GM18951 (cell line): ENCODE measurements around the gene USP10.

Source experiments
- POLR2A ChIP-seq: IDR thresholded peaks from 4 replicates; pipeline ENCODE4 v1.6.1; 2011; ENCODE audit warnings: mild to moderate bottlenecking; ENCODE audit not compliant: insufficient read length, insufficient read depth; ENCODE audit errors: extremely low read depth
- in situ Hi-C: fragments of 300-500 bp; cut with MboI; formaldehyde crosslinking; loops from one replicate; pipeline ENCODE4 v1.12.0; 2022; ENCODE audit warnings: low sequenced_read_pairs, mixed read lengths, inconsistent platforms; ENCODE audit not compliant: unreplicated experiment

Gene USP10

DNA sequence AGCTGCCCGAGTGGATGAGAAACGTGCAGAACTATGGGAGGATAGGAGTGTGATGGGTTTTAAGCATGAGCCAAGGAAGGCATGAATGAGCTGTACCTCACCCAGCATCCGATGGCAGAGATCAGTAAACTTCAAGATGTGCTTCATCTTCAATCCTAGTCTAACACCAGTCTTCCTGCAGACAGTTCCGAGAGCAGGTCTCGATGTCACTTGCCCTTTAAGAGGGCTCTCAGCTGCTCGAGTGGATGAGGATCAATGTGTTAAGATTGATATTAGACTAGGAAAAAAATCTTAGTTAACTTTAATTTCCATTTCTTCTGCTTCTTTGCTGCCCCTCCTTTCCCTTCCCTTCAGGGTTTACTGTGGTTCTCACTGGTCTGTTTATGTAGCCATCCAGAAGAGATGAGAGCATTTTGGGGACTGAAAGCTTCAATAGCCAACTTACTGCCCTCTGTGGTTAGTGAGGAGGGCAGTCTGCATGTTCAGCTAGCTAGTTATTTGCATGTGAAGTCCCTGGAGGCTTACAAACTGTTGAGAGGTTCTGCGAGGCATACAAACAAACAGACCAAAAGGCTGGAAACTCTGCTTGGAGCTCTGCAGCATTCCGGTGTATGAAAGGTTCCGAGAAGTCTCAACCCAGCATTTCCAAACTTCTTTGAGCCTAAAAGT lies 36.2 kb upstream of the USP10 start:
- in situ Hi-C loops: no loop called here

DNA sequence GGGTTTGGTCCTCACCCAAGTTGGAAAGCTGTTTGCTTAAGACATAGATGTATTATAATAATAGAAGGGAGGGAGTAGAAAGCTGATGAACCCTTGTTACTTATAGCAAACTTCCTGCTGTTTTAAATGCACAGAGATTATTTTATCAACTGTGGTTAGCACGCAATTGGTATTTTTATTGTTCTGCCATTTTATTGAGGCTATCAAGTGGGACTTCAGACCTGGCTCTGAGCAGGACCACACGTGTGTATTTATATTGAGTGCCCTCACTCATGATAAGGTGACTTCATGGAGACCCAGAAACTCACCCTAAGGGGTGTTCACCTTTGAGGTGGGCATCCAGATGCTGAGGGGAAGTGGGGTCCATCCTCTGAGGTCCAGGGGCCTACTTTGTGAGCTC lies 34.4 kb upstream of the USP10 start:
- in situ Hi-C loops: loop anchor here (5.0 kb wide), 1 partner anchor 62 kb away; no protein-coding TSS in a partner anchor
- TF ChIP-seq POLR2A: no peak

More for the DNA sequence above, 36.2 kb upstream of the USP10 start:
- no peak for TF ChIP-seq POLR2A

DNA sequence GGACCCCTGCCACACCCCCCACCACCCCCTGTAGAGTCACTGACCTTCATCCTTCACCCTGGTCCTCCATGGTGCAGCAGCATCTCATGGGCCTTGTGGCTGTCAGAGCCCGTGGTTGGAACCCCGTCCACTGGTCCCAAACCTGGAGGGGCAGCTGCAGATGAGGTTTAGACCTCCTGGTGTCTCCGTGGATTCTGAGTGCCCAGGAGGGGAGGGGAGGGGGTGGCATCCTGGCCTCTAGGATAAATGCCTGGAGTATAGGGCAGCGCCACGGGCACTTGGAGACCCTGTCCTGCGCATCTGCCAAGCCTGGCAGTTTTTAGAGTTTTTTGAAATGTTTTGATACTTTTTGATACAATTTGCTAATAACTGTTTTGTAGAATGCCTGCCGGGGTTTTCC lies 34.0 kb upstream of the USP10 start:
- in situ Hi-C loops: loop anchor here (5.0 kb wide), 1 partner anchor 61 kb away; no protein-coding TSS in a partner anchor
- no peak for TF ChIP-seq POLR2A

DNA sequence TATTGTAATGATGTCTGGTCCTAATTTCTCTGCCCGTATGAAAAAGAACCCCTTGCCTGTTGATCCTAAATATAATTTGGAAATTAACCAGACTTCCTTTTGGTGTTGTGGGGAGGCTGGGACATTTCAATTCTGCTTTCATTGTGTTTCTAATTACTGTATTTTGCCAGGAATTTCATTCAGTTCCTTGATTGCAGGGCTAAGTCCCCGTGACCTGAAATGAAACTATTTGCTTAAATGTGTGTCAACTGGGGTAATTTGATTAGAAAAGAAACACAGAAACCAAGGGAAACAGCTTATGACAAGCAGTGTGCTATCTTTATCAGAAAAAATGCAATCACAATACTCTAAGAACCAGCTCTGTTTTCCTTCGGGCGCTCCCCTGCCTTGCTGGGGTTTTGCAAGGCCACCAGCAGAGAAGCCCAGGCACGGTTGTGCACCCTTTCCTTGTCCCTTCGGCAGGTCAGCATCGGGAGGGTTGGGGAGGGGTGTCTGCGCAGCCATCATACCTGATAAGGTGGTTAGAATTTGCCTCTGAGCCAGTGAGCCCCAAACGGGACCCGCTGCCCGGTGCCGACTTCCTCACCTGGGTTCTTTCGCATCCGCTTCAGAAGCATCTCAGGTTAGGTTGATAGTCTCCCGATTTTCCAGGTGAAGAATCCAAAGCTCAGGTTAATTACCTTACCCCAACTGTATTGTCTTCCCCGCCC lies 32.0 kb upstream of the USP10 start:
- TF ChIP-seq POLR2A: no peak
- in situ Hi-C loops: loop anchor here (5.0 kb wide), 1 partner anchor 60 kb away; no protein-coding TSS in a partner anchor

DNA sequence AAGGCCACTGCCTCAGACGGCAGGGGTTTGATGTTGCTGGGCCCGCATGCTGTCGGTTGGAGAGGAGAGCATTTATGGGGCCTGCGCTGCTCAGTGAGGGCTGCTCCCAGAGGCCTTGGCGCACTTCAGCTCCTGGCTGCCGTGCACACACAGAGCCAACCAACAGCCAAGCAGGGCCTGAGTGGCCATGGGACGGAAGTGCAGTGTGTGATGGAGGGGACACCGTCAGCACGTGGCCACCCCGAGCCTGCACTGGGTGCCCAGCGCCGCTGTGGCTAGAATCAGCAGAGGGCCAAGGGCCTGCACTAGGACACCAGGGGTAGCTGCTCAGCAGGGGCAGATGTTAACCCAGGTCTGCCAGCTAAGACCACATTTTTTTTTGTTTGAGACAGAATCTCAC lies 29.7 kb upstream of the USP10 start:
- in situ Hi-C loops: no loop called here
- TF ChIP-seq POLR2A: no peak

DNA sequence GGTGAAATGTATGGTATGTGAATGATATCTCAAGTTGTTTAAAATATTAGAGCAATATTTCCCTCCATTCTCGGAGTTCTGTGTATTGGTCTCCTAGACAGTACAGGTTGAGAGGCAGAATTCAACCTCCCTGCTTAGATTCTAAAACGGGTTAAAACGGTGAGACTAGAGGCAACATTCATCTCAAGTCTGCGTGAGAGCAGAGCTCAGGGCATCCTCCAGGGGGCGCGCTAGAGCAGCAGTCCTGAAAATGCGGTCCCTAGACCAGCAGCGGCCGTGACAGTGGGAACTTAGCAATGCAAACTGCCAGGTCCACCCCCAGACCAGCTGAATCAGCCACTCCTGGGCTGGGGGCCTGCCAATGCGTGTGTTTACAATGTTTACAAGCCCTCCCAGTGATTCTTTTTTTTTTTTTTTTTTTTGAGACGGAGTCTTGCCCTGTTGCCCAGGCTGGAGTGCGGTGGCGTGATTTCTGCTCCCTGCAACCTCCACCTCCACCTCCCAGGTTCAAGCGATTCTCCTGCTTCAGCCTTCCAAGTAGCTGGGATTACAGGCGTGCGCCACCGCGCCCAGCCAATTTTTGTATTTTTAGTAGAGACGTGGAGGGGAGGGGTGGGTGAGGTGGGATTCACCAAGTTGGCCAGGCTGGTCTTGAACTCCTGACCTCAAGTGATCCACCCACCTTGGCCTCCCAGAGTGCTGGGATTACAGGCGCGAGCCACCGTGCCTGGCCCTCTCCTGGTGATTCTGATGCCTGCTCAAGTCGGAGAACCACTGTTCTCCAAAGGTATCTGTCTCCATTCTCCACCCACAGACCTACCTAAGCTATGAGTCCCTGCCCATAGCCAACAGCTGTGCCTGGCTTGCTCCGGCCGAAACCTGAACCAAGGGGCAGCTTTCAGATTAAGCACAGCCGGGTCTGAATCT lies 27.3 kb upstream of the USP10 start:
- in situ Hi-C loops: no loop called here
- TF ChIP-seq POLR2A: no peak

DNA sequence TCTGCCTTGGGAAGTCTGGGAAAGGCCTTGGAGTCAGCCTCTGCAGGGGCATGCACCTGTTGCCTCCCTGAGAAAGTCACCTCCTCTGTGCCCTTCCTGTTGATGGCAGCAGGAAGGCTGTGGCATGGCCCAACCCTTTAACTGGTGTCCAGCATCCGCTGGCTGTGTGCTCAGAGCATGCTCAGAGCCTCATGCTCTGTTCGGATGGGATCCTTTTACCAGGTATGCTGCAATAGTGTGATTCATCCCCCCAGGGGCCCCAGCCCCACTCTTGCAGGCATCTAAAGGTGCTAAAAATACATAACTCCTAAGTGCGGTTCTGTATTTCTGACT lies 26.6 kb upstream of the USP10 start:
- TF ChIP-seq POLR2A: no peak
- in situ Hi-C loops: no loop called here

DNA sequence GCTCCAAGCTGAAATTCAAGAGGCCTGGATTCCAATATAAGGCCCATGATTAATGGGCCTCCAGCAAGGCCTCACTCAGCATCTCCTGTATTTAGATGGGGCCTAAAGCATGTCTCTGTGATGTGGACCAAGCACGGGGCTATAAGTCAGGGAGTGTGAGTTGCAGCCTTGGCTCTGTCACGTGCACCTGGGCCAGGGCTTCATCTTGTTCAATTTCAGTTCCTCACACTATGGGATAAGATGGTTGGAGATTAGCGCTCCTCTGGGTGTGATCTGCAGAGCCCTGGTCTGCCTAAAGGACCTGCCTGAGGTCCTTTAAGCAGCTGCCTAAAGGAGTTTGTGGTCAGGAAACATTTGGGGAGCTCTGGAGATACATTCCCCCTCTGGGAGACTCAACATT lies 26.2 kb upstream of the USP10 start:
- in situ Hi-C loops: no loop called here
- no peak for TF ChIP-seq POLR2A

DNA sequence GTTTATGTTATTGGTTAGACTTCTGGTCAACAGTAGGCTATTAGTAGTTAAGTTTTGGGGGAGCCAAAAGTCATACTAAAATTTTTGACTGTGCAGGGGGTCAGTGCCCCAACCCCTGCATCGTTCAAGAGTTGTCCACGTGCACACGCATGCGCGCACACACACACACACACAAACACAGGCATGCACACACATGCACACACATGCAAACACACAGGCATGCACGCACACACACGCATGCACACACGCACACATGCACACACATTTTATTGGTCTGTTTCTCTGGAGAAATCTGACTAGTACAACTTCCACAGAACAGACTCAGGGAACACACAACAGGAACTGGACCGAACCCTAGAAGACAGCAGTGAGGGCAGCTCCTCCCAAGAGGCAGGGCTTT lies 24.4 kb upstream of the USP10 start:
- no peak for TF ChIP-seq POLR2A
- in situ Hi-C loops: no loop called here

DNA sequence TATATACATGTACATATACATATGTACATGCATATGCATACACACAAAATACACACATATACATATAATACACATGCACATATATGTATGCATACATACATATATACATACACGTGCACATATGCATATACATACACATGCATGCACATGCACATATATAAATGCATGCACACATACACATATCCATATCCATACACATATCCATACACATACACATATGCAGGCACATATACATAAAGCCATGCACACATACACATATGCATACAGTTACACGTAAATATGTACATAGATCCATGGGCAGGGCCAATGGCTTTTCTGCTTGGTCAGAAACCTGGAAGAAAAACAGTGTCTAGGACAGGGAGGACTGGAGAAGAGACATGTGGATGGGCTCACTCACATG lies 23.9 kb upstream of the USP10 start:
- no peak for TF ChIP-seq POLR2A
- in situ Hi-C loops: no loop called here

DNA sequence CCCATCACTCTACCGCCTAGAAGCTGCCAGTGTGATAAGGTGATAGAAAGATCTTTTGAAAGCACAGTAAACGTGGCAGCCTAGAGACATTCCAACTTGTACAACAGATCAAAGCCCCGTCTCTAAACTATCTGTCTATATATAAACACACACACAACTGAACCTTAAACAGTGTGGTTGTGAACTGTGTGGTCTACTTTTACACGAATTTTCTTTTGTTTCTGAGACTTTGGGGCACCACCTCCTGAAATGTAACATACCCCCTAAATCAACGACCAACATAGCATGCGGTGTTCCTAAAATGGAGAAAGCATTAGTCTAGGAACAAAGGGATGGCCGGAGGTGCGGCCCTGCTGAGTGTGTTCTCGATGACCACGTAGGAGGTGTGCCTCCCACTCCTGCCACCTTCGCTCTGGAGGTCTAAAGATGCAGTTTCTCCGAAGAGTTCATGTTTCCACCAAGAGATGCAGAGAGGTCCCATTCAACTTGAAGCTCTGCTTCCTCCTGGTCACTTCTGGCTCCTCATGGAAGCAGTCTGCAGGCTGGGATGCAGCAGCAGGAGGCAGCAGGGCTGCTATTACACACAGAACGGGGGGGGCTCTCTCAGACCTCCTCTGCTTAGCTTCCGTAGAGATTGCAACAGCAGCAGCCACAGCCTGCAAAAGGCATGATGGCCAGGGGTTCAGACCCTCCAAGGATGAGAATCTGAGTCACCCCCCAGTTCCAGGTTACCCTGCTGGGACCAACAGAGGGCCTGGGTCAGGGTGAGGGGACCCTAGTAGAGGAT lies 22.6 kb upstream of the USP10 start:
- TF ChIP-seq POLR2A: no peak
- in situ Hi-C loops: no loop called here

DNA sequence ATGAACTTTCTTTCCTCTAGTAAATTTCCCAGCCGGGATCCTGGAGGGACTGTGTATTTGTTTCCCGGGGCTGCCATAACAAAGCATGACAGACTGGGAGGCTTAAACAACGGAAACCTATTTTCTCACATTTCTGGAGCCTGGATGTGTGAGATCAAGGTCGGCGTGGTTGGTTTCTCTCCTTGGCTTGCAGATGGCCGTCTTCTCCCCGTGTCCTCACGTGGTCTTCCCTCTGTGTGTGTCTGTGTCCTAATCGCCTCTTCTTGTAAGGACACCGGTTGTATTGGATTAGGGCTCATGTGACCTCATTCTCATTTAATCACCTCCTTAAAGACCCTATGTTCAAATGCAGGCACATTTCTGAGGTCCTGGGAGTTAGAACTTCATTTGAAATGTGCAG lies 22.0 kb upstream of the USP10 start:
- in situ Hi-C loops: no loop called here
- TF ChIP-seq POLR2A: no peak

DNA sequence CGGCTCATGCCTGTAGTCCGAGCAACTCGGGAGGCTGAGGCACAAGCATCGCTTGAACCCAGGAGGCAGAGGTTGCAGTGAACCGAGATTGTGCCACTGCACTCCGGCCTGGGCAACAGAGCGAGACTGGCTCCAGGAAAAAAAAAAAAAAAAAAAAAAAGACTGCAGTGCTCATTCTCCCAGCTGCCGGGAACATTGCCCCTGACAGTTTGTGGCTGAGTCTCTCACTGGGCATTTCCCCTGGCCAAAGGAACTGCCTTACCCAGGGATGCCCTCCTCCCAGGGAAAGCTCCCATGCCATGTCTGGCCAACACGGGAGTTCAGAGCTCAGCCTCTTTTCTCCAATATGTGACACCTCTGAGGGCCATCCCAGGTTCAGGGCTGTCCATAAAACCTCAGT lies 21.3 kb upstream of the USP10 start:
- TF ChIP-seq POLR2A: no peak
- in situ Hi-C loops: no loop called here

DNA sequence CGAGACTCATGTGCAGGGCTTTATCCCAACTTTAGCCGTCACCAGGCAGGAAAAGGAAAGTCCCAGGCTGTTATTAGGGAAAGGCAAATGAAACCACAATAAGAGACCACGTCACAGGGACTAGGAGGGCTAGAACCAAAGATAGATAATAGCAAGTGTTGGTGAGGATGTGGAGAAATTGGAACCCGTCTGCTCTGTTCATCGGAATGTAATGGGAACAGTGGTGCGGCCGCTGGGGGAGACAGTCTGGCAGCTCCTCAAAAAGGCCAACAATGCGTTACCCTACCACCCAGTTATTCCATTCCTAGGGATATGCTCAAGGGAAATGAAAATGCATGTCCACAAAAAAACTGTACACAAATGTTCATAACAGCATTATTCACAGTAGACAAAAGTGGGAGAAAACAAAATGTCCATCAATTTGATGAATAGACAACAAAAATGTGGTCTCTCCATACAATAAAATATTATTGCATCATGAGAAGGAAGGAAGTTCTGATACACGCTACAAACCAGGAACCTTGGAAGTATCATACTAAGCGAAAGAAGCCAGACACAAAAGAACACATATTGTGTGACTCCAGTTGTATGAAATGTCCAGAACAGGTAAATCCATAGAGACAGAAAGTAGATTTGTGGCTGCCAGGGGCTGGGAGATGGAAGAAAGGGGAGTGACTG lies 19.5 kb upstream of the USP10 start:
- in situ Hi-C loops: no loop called here
- no peak for TF ChIP-seq POLR2A
